ENCODE measurements around the gene DMRTC1. TPM values are rescaled to one million over a fixed set of nuclear protein-coding genes. Genes with fewer than 3 reads are reported as not detected.

The DMRTC1 gene
- total RNA-seq, result not detected

GRCh38 chrX:72943819-72944169 is at the start of gene DMRTC1:
DMRTC1 (minus strand) TSS chrX:72943837; CDS start chrX:72875694, 68,143 bp downstream.

GRCh38 chrX:72937906-72938305 is 5.7 kb downstream of the DMRTC1 start, which contains the start of gene FAM236A:
FAM236A (plus strand) TSS chrX:72938206; CDS start chrX:72938263, 57 bp downstream.

GRCh38 chrX:72912315-72912714 is 31.3 kb downstream of the DMRTC1 start, which contains the start of gene FAM236C:
FAM236C (plus strand) TSS chrX:72912615; CDS start chrX:72912715, 100 bp downstream.

Other genes with a start within 250 kb of the DMRTC1 start
- gene PHKA1, start 229.5 kb downstream of the DMRTC1 start, total RNA-seq, result 6.4 TPM
- 2.5 TPM for gene DMRTC1B, start 166.9 kb downstream of the DMRTC1 start, total RNA-seq
- not detected for gene FAM236B, start 161.2 kb downstream of the DMRTC1 start, total RNA-seq
- not detected for gene FAM236D, start 135.6 kb downstream of the DMRTC1 start, total RNA-seq
- not detected for gene FAM236C, start 31.2 kb downstream of the DMRTC1 start, total RNA-seq
- not detected for gene FAM236A, start 5.6 kb downstream of the DMRTC1 start, total RNA-seq
- gene PABPC1L2B, start 59.1 kb upstream of the DMRTC1 start, total RNA-seq, result not detected
- not detected for gene PABPC1L2A, start 135.7 kb upstream of the DMRTC1 start, total RNA-seq